Bronchial epithelial cell (primary cell): ENCODE measurements around the gene COX7A2. TPM values are rescaled to one million over a fixed set of nuclear protein-coding genes. Genes with fewer than 3 reads are reported as not detected.
A peak's percentile ranks its signal among the peaks of the same experiment; 100 is the strongest.

Experiments used
- DNase-seq: peaks from one replicate; pipeline ENCODE4 v3.0.0-alpha.2; 2010; ENCODE audit warnings: low read depth
- FAIRE-seq: peaks from 2 replicates; lab custom pipeline; 2011; peaks lifted over from hg19 to GRCh38; lab: Jason Lieb, UNC
- H3K27me3 ChIP-seq: 2 replicates; pipeline ENCODE4 v1.5.1; 2011; ENCODE audit warnings: low read length; ENCODE audit not compliant: control insufficient read depth, insufficient read depth
- H3K36me3 ChIP-seq: 2 replicates; pipeline ENCODE4 v1.5.1; 2011; ENCODE audit warnings: low read length; ENCODE audit not compliant: control insufficient read depth, insufficient read depth
- H3K4me3 ChIP-seq: 2 replicates; pipeline ENCODE4 v1.5.1; 2011; ENCODE audit warnings: mild to moderate bottlenecking, low read depth, low read length, control low read depth
- CTCF ChIP-seq: IDR thresholded peaks from 2 replicates; pipeline ENCODE4 v1.5.1; 2011; ENCODE audit warnings: mild to moderate bottlenecking, moderate library complexity, low read length, control low read depth, inconsistent platforms; ENCODE audit not compliant: insufficient read depth, severe bottlenecking
- total RNA-seq: library from RNA; depleted of rRNA; stranded (reverse); fragments of >200 nt; gene quantifications from 2 replicates; pipeline ENCODE4 v1.2.1, GENCODE V29; 2014

COX7A2 gene
- total RNA-seq, 1 donor from 2014 or later, result 176 TPM

- H3K27me3 ChIP-seq, result no peaks in the 10 kb centered on the region
- TF ChIP-seq CTCF, result no peak
- DNase-seq, result peak; percentile 21
- H3K36me3 ChIP-seq, result peaks cover 5% of the 10 kb centered on the region
- peak overlapping the region; percentile 56 for H3K4me3 ChIP-seq
- FAIRE-seq, result no peak
These were observed 523 bp upstream of the COX7A2 start for GRCh38 chr6:75244063-75244584.

- FAIRE-seq (no peak), DNase-seq (no peak)
- Histone ChIP-seq H3K36me3 (peaks cover 10% of the 10 kb centered on the region), H3K27me3 (no peaks in the 10 kb centered on the region), H3K4me3 (no peak overlapping the region)
- no peak for TF ChIP-seq CTCF
These were observed 7.0 kb downstream of the COX7A2 start for GRCh38 chr6:75236630-75237029.

GRCh38 chr6:75235271-75235670 lies 8.3 kb downstream of the COX7A2 start:
- TF ChIP-seq CTCF, result no peak

GRCh38 chr6:75234126-75234865 lies 9.3 kb downstream of the COX7A2 start:
- no peak for TF ChIP-seq CTCF
- DNase-seq (no peak), FAIRE-seq (peak; percentile 28)
- H3K36me3 ChIP-seq, result peaks cover 6% of the 10 kb centered on the region
- no peaks in the 10 kb centered on the region for H3K27me3 ChIP-seq
- H3K4me3 ChIP-seq, result no peak overlapping the region

More at GRCh38 chr6:75235271-75235670, 8.3 kb downstream of the COX7A2 start:
- no peak for FAIRE-seq
- H3K27me3 ChIP-seq, result no peaks in the 10 kb centered on the region
- peaks cover 8% of the 10 kb centered on the region for H3K36me3 ChIP-seq
- DNase-seq, result no peak
- no peak overlapping the region for H3K4me3 ChIP-seq

- H3K36me3 ChIP-seq, result peaks cover 3% of the 10 kb centered on the region
- DNase-seq (no peak), FAIRE-seq (no peak)
- no peaks in the 10 kb centered on the region for H3K27me3 ChIP-seq
- H3K4me3 ChIP-seq, result no peak overlapping the region
- TF ChIP-seq CTCF, result no peak
These were observed 10.4 kb downstream of the COX7A2 start for GRCh38 chr6:75233092-75233615.
